NCI-H748 (cell line): Measurements from ENCODE around the gene MRTO4.
A peak's percentile ranks its signal among the peaks of the same experiment; 100 is the strongest.
"Not testable (repeated sequence)": the region's sequence is repeated elsewhere in the genome, so short reads cannot be mapped to it uniquely, and the experiment has no call there.

Experiments
- DNase-seq: peaks from one replicate; lab custom pipeline; 2025; ENCODE audit not compliant: unreplicated experiment; lab: John Stamatoyannopoulos, UW

Gene MRTO4

GRCh38 chr1:19251305-19252196 lies at the start of gene MRTO4, which contains the start of gene EMC1:
MRTO4 (plus strand) TSS chr1:19251805; CDS start chr1:19251836, 31 bp downstream.
EMC1 (minus strand) TSS chr1:19251524; CDS start chr1:19251509, 15 bp downstream.
- peak; percentile 83 for DNase-seq

GRCh38 chr1:19202396-19202795 lies 49.2 kb upstream of the MRTO4 start:
- DNase-seq = no peak

- DNase-seq = no peak
Measured at GRCh38 chr1:19203440-19203839, 48.2 kb upstream of the MRTO4 start.

DNA sequence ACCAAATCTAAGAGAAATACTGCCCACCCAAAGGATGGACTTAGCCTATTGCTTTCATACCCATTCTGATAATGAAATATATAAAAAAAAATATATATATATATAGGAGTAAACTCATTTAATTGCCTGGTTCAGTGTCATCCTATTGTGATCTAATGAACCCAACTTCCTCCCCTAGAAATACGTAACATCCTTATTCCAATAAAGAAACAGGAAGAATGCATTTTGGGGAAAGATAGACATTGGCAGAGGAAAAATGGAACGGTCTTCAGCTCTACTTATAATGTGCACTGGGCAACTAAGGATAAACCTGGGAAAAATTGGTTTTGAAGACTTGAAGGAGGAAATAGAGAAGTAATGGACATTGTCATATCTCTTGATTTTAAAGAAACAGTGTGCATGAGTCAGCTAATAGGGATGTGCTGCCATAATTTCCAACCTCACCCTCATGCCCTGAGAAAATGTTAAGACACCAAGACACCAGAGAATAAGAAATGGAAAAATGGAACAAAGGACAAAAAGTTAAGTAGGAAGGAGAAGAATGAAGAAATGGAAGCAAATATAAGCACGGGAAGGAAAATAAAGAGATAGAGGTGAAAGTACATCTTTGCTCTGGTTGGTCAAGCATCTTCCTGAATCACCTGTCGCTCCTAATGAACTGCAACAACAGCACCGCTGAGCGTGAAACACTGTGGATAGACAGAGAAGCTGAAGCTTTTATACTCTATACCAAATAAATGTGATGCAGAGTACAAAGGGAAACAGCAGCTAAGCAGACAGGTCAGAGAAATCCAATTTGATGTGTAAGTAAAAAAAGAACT lies 46.9 kb upstream of the MRTO4 start:
- DNase-seq = no peak

DNA sequence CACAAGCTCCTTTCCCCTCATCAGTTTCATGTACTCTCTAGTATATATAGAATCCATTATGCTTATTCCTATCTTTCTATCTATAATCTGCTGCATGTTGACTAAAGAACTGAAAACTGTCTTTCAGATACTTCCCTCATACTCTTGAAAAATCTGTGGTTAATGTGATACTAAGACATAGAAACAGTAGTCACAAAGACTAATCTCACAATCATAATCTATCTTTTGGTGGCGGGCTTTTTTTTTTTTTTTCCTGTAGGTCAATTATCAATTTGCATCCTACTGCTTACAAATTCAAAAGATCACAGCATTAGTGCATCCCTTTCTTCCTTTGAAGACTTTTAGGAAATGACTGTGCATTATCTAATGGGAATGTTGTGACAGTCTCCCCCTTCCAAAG lies 46.2 kb upstream of the MRTO4 start:
- DNase-seq = no peak

DNA sequence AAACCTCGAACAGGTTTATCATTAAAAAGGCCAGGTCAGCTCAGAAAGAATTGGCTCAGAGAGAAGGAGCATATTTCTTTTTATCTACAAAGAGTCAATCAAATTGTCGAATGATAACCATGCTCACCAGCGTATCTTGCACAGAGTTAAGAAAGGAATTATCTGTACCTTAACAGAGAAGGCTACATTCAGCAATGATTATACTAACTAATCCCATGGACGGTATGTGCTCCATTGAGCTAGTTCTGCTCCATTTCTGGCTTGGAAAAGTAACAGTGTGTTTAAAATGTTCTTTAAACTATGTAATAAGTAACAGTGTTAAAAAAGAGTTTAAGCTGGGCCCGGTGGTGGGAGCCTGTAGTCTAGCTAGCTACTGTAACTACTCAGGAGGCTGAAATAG lies 45.8 kb upstream of the MRTO4 start:
- DNase-seq = no peak

- no peak for DNase-seq
Measured at GRCh38 chr1:19206947-19207346, 44.7 kb upstream of the MRTO4 start.

- DNase-seq = no peak
Measured at GRCh38 chr1:19208710-19209438, 42.7 kb upstream of the MRTO4 start.

DNA sequence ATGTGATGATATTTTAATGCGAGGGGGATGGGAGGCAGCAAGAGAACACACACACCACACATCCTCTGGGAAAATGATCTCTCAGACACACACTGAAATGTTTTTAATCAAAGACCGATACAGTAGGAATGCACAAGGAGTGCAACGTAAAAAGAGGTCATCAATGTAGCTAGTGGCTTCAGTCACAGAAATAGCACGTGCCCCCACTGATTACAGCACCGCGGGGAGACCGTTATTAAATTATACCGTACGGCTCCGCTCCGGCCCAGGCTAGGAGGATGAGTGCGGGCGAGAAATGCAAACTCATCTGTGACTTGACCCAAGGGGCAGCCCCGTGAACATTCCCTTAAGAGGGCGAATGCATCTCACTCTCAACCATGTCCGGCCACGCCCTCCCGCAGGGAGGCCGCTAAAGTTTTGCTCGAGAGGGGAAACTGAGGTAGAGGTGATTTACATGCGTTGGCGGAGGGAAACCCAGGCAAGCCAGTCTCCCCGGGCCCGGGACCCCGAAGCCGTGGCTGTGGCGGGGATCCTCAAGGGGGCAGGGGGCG lies 42.1 kb upstream of the MRTO4 start:
- peak; percentile 35 for DNase-seq

- DNase-seq = peak; percentile 96
Measured at GRCh38 chr1:19209990-19210771, 41.4 kb upstream of the MRTO4 start, which contains the start of gene UBR4. UBR4 (minus strand) TSS chr1:19210266; CDS start chr1:19210248, 18 bp downstream.

- DNase-seq = peak; percentile 11
Measured at GRCh38 chr1:19210772-19211549, 40.6 kb upstream of the MRTO4 start.

DNA sequence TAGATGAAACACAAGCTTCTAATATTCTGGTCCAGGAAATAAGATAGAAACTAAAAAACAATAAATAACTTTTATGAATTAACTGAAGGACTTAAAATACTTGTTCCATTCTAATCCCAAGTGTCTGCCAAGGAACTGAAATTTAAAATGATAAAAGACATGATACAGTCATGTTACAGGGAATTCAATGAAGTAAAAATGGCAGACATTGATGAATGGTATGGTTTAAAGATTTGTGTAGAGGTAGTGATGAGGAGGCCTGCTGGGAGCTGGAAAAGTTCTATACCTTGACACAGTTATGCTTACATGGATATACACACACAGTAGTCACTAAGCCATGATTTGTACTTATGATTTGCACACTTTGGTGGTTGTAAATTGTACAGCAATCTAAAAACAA lies 39.4 kb upstream of the MRTO4 start:
- DNase-seq = no peak

- no peak for DNase-seq
Measured at GRCh38 chr1:19213580-19213979, 38.0 kb upstream of the MRTO4 start.

DNA sequence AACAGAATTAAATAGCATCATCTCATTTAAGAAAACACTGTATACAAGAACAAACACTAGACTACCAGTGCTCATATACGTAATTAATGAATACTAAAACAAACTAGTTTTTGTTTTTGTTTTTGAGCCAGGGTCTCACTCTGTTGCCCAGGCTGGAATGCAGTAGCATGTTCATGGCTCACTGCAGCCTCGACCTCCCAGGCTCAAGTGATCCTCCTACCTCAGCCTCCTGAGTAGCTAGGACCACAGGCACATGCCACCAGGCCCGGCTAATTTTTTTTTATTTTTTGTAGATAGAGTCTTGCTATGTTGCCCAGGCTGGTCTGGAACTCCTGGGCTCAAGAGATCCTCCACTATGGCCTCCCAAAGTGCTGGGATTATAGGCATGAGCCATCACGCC lies 35.0 kb upstream of the MRTO4 start:
- not testable (repeated sequence) for DNase-seq

- no peak for DNase-seq
Measured at GRCh38 chr1:19219451-19219850, 32.2 kb upstream of the MRTO4 start.

- no peak for DNase-seq
Measured at GRCh38 chr1:19220080-19220846, 31.3 kb upstream of the MRTO4 start.

DNA sequence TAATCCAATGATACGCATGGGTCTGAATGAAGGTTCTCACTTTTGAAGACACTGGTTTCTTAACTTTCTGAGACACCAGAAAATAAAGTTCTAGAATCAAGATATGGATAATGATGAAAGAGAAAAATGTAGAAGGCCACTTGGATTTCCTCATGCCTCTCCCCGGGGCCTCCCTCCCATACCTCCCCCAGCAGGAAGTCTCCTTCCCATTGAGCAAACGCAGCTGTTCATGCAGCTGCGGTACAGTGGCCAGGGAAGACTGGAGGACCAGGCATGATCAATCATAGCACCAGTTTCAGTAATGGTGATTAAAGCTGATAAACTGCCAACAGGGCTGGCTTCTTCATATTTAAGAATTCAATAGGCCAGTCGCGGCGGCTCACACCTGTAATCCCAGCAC lies 30.6 kb upstream of the MRTO4 start:
- DNase-seq = no peak

DNA sequence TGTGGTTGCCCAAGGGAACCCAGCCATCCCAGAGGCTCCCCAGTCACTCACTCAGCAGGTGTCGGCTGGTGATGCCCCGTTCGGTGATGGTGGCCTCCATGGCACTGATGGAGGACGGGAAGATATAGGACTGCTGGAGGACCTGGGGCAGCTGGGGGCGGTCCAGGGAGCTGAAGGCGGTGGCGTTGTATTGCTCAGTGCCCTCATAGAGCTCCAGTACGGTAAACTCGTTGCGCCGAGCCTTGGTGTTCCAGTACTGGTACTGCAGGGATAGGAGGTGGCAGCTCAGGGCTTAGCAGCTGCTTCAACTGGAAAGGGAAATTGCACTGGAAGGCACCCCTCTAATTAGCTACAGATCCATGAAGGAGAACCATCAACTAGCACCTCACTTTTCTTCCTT lies 29.0 kb upstream of the MRTO4 start:
- no peak for DNase-seq
